ENCODE results near the gene MAPK7.
A peak's percentile ranks its signal among the peaks of the same experiment; 100 is the strongest.

MAPK7 gene

DNA sequence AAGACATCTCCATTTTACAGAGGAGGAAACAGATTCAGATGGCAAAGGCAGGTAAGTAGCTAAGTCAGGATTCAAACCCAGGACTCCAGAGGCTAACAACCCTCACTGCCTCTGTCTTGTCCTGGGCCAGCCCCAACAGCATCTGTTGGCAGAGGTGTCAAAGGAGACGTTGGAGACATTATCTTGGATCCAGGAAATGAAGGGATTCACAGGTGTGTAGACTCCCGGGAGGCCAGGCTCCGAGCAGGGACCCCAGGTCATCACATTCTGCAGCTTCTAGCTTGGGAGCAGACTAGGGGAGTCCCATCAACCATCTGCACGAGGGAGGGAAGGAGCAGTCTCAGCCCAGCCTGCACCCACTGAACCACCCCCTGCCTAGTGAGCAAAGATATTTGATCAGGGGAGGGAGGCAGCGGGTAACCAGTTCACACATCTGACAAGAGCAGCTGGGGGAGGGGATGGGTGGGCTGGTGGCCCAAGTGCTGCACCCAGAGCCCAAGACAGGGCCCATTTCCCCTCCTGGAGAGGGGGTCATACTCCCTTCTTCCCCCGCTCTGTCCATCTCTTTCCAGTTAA lies 14.8 kb upstream of the MAPK7 start:
- no peak for DNase-seq (ENCODE audit: low read depth)

DNA sequence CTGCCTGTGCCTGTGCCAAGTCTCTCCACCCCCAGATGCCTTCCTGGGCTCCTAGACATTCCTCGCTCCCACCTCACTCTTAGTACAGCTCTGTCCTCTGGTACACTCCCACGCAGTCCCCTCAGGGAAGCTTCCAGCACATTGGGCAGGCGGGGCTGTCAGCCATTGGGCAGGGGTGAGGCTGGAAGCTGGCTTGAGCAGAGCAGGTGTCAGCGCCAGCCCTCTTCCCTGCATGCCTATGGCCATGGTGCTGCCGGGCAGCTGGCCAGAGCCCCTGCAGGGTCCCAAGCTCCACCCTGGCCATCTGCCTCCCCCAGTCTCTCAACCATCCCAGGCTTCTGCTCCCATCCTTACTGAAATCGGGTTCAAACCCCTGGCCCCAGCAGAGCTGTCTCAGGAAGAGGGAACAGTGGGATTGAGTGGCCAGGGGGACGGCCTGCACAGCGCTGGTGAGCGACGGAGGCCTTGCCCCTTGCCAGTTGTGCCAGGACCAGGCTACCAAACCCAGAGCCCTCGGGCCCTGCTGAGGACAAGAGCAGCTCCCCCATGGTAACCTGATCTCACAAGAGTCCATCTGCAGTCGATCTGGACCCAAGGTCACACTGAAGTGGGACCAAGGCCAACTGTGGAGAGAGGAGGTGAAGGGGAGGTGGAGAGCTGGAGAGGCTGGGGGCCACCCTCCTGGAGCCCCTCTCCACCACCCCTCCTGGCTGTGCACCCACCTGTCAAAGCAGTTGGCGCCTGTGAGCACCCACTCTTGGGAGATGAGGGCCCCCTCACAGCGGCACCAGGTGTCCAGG lies 13.4 kb upstream of the MAPK7 start:
- DNase-seq (ENCODE audit: low read depth) = no peak

DNA sequence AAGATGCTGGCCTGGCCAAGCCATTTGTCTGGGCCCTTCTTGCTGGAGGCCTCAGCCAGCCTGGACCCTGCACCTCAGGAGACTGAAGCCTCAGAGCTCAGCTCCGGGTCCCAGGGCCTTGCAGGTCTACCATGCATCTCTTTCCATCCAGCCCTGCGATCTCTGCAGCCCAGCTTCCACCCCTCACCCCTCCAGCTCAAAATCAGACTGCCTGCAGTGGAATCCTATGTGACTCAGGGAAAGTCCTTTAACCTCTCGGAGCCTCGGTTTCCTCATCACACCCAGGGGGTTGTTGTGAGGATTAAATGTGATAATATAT lies 12.8 kb upstream of the MAPK7 start:
- no peak for DNase-seq (ENCODE audit: low read depth)

DNA sequence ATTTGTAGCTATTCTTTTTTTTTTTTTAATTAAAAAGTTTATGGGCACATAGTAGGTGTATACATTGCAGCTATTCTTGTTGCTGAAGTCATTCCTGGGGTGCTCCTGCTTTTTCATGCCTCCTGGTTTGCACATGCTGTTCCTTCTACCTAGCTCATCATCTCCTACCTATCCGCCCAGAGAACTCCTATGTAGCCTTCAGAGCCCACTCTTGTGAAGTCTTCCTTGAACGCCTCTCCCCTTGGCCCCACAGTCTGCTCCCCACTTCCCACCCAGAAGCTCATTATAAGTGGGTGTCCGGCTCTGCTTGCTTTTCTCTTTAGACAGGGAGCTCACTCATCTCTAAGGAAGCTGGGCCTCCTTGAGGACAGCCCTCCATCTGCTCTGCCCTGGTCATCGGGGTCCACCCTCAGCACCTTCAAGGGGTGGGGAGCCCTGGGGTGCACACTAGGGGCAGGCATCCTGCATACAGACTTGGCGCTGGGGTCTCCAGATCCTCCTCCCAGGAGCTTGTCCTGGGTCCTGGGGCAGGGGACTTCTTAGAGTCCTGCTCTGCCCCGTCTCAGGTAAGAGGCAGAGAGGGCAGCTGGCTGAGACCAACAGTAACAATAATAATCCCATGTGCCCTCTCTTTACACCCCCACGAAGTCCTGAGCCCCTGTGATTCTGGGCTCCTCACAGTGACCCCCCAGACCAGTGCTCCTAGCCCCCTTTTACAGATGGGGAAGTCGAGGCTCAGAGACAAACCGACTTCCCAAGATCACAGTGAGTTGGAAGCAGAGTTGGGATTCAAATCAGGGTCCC lies 12.3 kb upstream of the MAPK7 start:
- no peak for DNase-seq (ENCODE audit: low read depth)

DNA sequence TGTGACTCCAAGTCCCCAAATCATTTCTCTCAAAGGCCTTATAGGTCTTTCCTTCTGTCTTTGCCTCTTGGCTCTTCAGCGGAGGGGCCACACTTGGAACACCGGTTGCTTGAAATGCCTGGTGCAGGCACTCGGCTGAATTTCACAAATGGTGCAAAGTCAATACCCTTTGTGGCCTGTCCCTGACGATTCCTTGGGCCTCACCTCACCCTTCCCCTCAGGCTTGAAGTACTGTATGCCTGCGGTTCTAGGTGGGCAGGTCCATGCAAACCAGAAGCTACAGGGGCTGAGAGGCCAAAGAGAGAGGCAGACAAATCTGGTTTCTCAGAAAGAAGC lies 11.7 kb upstream of the MAPK7 start:
- DNase-seq (ENCODE audit: low read depth) = no peak

DNA sequence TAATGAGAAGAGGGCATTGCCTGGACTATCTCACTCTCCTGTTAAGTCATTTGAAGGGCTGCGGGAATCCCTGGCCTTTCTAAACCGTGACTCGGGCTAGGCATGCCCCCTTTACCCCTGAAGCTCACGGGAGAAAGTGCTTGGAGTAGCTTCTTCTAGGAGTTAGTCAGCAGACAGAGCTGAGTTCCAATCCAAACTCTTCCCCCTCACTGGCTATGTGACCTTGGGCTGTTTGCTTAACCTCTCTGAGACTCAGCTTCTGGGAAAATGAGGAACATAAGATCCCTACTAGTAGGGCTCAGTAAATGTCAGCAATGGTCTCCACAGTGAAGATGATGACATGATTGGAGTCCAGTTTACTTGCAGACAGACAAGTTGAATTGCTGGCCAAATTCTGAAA lies 10.1 kb upstream of the MAPK7 start:
- no peak for DNase-seq (ENCODE audit: low read depth)

DNA sequence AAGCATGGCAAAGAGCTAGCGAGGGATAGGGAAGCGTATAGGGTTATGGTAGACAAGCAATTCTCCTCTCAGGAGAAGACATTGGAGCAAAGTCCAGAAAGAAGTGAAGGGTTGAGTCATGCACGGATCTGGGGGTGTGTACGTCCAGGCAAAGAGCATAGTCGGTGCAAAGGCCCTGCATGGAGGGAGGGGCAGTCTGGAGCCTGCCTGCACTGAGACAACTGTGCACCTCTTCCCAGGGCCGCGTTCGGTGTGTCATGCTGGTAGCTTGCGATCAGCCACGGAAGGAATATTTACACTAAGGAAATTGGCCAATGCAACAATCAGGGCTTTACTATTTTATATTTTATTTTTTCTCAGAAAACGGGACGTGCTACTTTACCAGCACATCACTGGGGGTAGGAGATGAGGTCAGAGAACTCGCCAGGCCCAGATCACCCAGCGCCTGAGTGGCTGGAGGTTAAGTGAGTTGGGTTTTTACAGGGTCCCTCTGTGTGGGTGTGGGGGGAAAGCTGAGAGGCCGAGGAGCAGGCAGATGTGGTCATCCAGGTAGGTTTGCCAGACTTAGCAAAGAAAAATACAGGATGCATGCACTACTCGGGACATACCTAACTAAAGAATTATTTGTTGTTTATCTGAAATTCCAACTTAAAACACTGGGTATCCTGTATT lies 9.1 kb upstream of the MAPK7 start:
- DNase-seq (ENCODE audit: low read depth) = no peak

DNA sequence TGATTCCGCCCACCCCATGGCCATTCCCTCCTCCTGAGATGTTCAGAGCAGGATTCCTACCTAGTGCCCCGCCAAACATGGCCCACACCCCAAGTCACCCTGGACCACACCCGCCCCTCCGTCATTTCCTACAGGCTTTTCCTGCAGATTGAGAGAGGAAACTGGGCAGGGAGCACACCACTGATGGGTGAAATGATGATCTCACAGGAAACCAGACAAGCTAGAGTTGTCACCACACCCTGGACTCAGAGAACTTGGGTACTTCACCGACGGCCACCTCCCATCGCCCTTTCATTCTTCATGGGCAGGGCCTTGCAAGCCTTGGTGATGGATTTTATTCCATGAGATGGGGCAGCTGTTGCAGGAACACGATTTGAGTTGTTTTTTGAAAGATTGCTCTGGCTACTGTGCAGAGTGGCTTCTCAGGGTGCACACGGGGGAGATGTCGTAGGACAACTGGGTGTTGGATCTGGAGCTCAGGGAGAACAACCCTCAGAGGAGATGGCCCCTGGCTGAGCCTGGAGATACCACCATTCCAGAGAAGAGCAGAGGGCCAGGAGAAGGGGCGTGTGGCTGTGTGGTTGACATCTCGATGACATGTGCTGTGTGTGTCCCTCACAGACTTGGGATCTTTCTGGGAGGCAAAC lies 8.3 kb upstream of the MAPK7 start:
- DNase-seq (ENCODE audit: low read depth) = no peak

DNA sequence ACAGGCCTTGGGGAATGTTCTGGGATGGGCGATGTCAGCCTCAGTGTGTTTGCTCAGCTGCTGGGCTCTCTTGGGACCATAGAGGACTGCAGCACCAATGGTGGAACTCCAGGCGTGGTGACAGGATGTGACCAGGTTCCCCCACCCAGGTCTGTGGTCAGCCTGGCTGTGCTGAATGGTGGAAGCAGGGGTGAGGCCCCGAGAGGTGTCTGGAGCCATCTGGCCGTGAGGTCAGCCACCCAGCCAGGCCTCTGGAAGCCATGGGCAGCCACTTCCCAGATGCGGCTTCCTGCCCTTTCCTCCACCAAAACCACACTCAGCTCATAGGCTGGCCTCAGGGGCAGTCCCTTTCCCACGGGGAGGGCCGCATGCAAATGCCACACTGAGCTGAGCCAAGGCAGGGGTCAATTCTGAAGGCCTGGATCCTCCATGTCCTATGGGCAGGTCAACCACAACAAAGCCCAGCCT lies 7.8 kb upstream of the MAPK7 start:
- no peak for DNase-seq (ENCODE audit: low read depth)

DNA sequence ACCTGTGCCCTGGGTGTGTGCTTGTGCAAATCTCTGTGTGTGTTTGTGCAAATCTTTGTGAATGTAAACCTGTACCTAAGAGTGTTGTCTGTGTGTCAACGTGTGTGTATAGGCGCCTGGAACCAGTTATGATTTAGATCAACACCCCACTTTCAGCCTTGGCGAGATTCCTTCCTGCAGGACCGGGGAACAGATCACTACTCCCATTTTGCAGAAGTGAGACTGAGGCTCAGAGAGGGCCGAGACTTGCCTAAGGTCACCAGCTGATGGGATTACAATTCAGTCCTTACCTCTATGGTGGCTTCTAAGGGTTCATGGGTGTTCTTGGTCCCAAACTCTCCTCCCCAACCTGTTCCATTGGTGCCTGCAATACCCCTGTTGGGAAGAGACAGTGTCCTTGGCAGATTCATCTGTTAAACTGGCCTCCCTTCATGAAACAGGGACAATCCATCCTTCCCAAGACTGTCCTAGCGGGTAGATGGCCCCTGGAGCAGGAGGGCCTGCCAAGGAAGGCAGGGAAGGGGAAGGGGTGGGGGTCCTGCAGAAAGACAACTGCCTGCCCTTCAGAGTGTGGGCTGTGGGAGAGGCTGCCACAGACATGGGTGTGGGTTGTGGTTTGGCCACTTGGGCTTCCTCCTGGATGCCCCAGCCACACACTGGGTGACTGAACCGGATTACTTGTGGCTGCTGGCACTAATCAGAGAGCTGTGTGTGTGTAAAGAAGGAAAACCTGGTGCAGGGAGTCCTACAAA lies 6.9 kb upstream of the MAPK7 start:
- DNase-seq (ENCODE audit: low read depth) = no peak

DNA sequence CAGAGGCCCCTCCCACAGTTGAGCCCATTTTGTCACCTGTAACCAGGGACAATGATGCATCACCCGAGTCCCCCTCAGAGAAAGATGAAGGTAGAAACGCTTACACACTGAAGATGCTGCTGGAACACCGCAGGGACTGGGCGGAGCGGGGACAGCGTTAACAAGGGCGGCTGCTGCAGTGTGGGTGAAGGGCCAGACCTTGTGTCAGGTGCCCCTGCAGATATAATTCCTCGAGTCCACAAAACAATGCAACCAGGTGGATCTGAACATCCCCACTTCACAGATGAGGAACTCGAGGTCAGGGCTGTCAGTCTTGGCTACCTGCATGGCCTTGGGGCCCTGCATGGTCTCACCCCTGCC lies 6.3 kb upstream of the MAPK7 start:
- DNase-seq (ENCODE audit: low read depth) = no peak

DNA sequence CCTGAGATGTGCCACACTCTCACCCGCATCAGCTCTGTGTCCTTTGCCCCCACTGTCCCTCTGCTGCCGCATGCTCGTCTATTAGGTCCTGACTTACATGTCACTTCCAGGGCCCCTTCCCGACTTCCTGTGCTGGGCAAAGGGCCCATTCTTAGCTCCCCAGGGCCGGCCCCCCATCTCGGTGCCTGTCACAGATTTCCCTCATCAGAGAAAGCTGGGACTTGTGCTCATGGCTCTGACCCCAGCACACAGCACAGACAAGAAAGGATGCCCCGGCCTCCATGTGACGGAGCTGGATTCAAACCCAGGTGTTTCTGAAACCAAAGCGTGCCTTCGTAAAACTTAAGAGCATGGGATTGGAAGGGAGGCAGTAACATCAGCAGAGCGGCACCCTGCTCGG lies 5.9 kb upstream of the MAPK7 start:
- no peak for DNase-seq (ENCODE audit: low read depth)

DNA sequence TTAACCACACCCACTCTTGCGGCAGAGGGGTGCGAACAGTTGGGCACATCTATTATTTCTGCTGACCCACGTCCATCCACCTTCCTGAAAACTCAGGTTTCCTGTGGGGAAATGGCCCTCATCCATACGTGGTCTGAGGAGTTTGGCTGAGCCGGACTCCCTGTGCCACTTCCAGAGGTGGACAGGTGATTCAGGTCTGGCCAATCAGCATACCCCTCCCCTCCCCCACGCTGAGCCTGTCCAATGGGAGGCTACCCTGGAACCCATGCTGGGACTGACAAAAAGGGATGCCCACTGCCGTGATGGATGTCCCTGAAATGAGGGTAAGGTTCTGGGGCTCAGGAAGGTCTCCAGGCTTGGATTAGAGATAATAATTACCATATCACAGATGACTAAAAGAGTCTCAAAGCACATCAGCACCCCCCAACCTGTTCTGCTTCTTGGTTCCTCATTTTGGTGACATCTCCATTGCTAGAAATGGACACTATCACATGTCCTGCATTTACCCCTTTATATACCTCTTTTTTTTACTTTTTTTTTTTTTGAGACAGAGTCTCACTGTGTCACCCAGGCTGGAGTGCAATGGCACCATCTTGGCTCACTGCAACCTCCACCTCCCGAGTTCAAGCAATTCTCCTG lies 5.3 kb upstream of the MAPK7 start:
- DNase-seq (ENCODE audit: low read depth) = no peak

DNA sequence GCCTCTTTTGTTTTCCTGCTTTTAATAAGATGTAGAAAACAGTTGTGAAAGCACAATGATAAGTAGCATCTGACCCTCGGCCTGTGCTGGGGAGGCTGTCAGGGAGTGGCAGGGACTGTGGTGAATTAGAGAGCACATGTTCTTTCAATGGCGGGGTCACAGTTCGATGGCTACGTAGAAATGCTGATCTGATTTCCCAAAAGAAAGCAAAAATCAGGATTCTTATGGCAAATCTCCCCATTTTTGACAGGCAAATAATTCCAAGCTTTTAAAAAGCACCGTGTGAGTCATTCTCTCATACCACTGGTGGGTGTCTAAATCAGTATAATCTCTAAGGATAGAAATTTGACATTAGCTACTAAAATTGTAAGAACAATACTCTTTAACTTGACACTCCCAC lies 4.2 kb upstream of the MAPK7 start:
- DNase-seq (ENCODE audit: low read depth) = no peak

DNA sequence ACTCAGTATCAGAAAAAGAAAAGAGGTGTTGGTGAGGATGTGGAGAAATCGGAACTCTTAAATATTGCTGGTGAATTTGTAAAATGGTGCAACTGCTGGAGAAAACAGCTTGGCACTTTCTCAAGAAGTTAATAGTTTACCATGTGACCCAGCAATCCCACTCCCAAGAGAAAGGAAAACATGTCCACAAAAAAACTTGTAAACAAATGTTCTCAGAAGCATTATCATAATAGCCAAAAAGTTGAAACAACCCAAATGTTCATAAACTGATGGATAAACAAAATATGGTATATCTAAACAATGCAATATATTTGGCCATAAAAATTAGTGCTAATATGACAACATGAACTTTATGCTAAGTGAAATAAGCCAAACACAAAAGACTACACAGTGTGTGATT lies 2.6 kb upstream of the MAPK7 start:
- DNase-seq (ENCODE audit: low read depth) = no peak

DNA sequence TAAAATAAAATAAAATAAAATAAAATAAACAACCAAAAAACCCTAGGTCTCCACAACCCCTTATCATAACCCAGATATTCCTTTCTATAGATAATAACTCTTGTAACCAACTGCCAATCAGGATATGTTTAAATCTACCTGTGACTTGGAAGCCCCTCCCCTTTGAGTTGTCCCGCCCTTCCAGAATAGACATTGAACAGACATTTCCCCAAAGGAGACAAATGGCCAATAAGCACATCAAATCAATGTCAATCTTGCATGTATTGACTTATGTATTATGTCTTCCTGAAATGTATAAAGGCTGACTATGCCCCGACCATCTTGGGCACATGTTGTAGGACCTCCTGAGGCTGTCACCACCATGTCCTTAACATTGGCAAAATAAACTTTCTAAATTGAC lies 1.5 kb upstream of the MAPK7 start:
- DNase-seq (ENCODE audit: low read depth) = no peak

DNA sequence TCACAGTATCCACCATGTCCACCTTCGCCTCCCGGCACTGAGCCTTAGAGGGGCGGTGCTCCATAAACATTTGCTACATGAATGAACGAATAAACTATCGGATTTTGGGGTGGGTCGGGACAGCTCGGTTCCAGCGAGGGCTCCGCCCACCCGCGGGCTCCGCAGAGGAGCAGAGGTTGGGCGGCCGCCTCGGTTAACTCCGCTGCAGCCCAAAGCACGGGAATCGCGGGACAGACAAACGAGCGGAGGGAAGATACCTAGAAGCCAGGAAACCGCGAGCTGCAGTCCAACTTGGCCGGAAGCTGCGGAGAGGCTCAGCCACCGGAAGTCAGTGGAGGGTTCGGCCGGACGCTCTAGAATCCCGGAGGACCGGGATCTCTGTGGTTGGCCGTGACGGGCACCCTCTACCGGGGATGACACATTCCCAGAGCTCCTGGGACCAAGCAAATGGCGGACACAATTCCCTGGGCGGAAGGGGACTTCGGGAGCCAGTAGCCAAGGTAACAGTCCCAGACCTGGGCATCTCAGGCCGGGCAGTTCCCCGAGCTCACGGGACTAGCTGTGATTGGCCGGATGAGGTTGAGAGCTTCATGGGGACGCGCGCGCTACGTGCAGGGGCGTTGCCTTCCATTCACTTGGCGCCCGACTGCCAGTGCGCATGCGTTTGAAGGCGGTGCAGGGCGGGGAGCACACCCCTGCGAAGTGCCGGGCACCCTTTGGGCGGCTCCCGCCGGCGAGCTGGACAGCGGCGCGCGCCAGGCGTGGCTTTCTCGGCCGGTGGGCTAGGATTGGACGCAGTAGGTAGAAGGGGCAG lies 489 bp upstream of the MAPK7 start:
- peak; percentile 93 for DNase-seq (ENCODE audit: low read depth)

DNA sequence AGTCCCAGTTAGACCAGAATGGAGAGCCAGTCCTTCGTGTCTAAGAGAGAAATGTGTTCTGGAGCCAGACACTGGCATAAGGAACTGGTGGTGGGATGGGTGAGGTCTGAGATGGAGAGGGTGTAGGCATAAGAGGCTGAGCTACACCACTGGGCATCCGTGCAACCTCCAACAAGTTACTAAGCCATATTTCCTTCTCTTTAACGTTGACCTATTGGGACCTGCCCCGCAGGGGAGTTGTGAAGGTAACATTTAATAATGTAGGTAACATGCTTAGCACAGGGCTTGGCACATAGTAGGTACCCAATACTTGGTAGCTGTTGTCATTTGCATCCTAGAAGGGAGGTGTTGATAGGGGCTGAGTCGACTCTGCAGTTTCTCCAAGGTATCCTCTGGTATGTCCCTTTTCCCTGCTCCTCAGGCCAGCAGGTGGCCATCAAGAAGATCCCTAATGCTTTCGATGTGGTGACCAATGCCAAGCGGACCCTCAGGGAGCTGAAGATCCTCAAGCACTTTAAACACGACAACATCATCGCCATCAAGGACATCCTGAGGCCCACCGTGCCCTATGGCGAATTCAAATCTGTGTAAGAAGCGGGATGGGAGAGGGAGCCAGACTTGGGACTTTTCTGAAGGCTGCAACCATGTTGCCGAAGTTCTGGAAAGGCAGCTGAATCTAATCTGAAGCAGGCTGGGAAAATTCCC lies 1.2 kb downstream of the MAPK7 start:
- no peak for DNase-seq (ENCODE audit: low read depth)

DNA sequence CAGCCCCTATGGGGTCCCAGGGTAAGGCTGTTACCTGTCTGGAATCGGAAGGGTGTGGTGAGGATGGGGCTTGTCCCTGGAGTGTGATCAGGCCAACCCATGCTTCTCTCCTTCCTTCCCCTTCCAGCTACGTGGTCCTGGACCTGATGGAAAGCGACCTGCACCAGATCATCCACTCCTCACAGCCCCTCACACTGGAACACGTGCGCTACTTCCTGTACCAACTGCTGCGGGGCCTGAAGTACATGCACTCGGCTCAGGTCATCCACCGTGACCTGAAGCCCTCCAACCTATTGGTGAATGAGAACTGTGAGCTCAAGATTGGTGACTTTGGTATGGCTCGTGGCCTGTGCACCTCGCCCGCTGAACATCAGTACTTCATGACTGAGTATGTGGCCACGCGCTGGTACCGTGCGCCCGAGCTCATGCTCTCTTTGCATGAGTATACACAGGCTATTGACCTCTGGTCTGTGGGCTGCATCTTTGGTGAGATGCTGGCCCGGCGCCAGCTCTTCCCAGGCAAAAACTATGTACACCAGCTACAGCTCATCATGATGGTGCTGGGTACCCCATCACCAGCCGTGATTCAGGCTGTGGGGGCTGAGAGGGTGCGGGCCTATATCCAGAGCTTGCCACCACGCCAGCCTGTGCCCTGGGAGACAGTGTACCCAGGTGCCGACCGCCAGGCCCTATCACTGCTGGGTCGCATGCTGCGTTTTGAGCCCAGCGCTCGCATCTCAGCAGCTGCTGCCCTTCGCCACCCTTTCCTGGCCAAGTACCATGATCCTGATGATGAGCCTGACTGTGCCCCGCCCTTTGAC lies 2.4 kb downstream of the MAPK7 start:
- no peak for DNase-seq (ENCODE audit: low read depth)

Data from activated T-helper 9 cell treated with anti-CD3 and anti-CD28 coated beads, Interleukin-2, amount 50 U/mL, for 16 hours (primary cell).